Heart left ventricle (tissue), 13 donors: ENCODE measurements around the gene SLC41A1.

ENCODE experiments used
- POLR2A ChIP-seq, 2 donors: fragments of 450-650 bp; IDR thresholded peaks; one replicate each; pipeline ENCODE4 v1.6.1; 2017; ENCODE audit warnings: antibody characterized with exemption in 2 of 2, mild to moderate bottlenecking in 2 of 2, moderate library complexity in 2 of 2
- TF ChIP-seq, protein P1 (sequence below), 12 donors: fragments of 200-600 bp; sonication (generic) in 4 of 12; IDR thresholded peaks; one replicate each; pipeline versions ENCODE4 v1.5.0 to v1.8.0; 2018 to 2022; ENCODE audit warnings: antibody characterized with exemption in 12 of 12, mild to moderate bottlenecking in 5 of 12
- donor health status: ischemic (EF 13 %, LVEDD 7.1; RV severe dilation, severe dysfunction).
- donor health status: DM: no; HTN: yes; CAD: no.
- donor health status: DM: no; HTN: no; CAD: no.
- donor health status: ischemic (EF 25% LVEDD 6.9; RV normal size, moderate dysfunction).
- donor health status: ischemic (EF 25% LVEDD 5.7; RV mildly dilated, moderate dysfunction).
- donor health status: ischemic (EF 35%, LVEDD 5.7; RV mildly dilated, moderate dysfunction).
- donor health status: nonischemic (EF 11% LVEDD 7.7; RV severe dilation, severe dysfunction).
- donor health status: DM: yes; HTN: yes; CAD: no.
- donor health status: PGD.
- donor health status: ischemic (EF 29% LVEDD 5.4; RV normal size, mild dysfunction).
- donor health status: nonischemic (EF 23%, LVEDD 6.1; RV moderate dilation, normal function).

GRCh38 chr1:205756552-205756951, 56.4 kb downstream of the SLC41A1 start:
- no peak for TF ChIP-seq POLR2A (IDR thresholded peaks at IDR 0.05)
- TF ChIP-seq, protein P1, sequence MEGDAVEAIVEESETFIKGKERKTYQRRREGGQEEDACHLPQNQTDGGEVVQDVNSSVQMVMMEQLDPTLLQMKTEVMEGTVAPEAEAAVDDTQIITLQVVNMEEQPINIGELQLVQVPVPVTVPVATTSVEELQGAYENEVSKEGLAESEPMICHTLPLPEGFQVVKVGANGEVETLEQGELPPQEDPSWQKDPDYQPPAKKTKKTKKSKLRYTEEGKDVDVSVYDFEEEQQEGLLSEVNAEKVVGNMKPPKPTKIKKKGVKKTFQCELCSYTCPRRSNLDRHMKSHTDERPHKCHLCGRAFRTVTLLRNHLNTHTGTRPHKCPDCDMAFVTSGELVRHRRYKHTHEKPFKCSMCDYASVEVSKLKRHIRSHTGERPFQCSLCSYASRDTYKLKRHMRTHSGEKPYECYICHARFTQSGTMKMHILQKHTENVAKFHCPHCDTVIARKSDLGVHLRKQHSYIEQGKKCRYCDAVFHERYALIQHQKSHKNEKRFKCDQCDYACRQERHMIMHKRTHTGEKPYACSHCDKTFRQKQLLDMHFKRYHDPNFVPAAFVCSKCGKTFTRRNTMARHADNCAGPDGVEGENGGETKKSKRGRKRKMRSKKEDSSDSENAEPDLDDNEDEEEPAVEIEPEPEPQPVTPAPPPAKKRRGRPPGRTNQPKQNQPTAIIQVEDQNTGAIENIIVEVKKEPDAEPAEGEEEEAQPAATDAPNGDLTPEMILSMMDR (IDR thresholded peaks at IDR 0.05) = no peak
